C4-2B (cell line): ENCODE data around the gene SRPRA.

Source experiments
- CTCF ChIP-seq: fragments of 450-650 bp; conservative IDR thresholded peaks from 2 replicates; pipeline ENCODE4 v1.5.1; 2017; ENCODE audit warnings: mild to moderate bottlenecking
- ZFX ChIP-seq: fragments of 450-650 bp; IDR thresholded peaks from 2 replicates; pipeline ENCODE4 v1.6.1; 2017

GRCh38 chr11:126297004-126297403 is 28.3 kb upstream of the SRPRA start:
- TF ChIP-seq CTCF (no peak), ZFX (no peak)
